IMR-90 (cell line): ENCODE results near the gene LRRC66. TPM values are rescaled to one million over a fixed set of nuclear protein-coding genes. Genes with fewer than 3 reads are reported as not detected.
A peak's percentile ranks its signal among the peaks of the same experiment; 100 is the strongest.

Experiments used
- ATAC-seq: fragments of 200-7000 bp; cut with Tn5 transposase; 2 replicates; pipeline ENCODE4 v1.9.1; 2020; ENCODE audit warnings: low read depth, mild to moderate bottlenecking, moderate library complexity
- BruUV-seq: library from RNA; stranded (reverse); fragments of 400-500 nt; replicated peaks from 2 replicates; lab custom pipeline; 2021; lab: Mats Ljungman, UMichigan
- CTCF ChIA-PET: fragments of 300-600 bp; formaldehyde crosslinking; extraction: SDS; loops from one replicate; lab custom pipeline; 2021; ENCODE audit warnings: antibody characterized with exemption; lab: Yijun Ruan, JAX
- POLR2A ChIA-PET: fragments of 300-600 bp; sonication (Branson Sonifier 250); formaldehyde crosslinking; loops from one replicate; lab custom pipeline; 2022; ENCODE audit warnings: antibody characterized with exemption; ENCODE audit not compliant: unreplicated experiment; lab: Charles Lee
- DNase-seq: peaks from one replicate; pipeline ENCODE4 v3.0.0; 2013
- H2AFZ ChIP-seq: replicated peaks from 2 replicates; pipeline ENCODE3; 2013; ENCODE audit warnings: low read length, mild to moderate bottlenecking; ENCODE audit not compliant: poor library complexity
- H2AK5ac ChIP-seq: 2 replicates; pipeline ENCODE4 v1.6.1; 2013; ENCODE audit warnings: low read depth, low read length, inconsistent platforms
- H2AK9ac ChIP-seq: replicated peaks from 2 replicates; pipeline ENCODE3; 2013; ENCODE audit warnings: mild to moderate bottlenecking, low read depth, low read length, moderate library complexity; ENCODE audit not compliant: poor library complexity
- H2BK120ac ChIP-seq: 2 replicates; pipeline ENCODE4 v1.6.1; 2013; ENCODE audit warnings: low read depth, low read length, inconsistent platforms
- H2BK15ac ChIP-seq: 3 replicates; pipeline ENCODE4 v1.6.1; 2013; ENCODE audit warnings: low read depth, low read length, inconsistent platforms
- H2BK20ac ChIP-seq: 2 replicates; pipeline ENCODE4 v1.6.1; 2013; ENCODE audit warnings: low read depth, mild to moderate bottlenecking, inconsistent platforms, low read length, moderate library complexity
- H2BK5ac ChIP-seq: 2 replicates; pipeline ENCODE4 v1.6.1; 2013; ENCODE audit warnings: mild to moderate bottlenecking, low read depth, low read length, inconsistent platforms; ENCODE audit not compliant: poor library complexity, severe bottlenecking
- H3K14ac ChIP-seq: replicated peaks from 2 replicates; pipeline ENCODE4 v1.6.1; 2013; ENCODE audit warnings: low read depth, low read length, inconsistent platforms
- H3K18ac ChIP-seq: 2 replicates; pipeline ENCODE4 v1.6.1; 2013; ENCODE audit warnings: low read depth, low read length, control low read depth
- H3K23ac ChIP-seq: 2 replicates; pipeline ENCODE4 v1.6.1; 2013; ENCODE audit warnings: low read depth, low read length, inconsistent platforms
- H3K27ac ChIP-seq: 2 replicates; pipeline ENCODE4 v1.5.1; 2013; ENCODE audit warnings: mild to moderate bottlenecking, control low read depth, low read length; ENCODE audit not compliant: insufficient read depth
- H3K27me3 ChIP-seq: 2 replicates; pipeline ENCODE4 v1.6.1; 2013; ENCODE audit warnings: low read length; ENCODE audit not compliant: control insufficient read depth, insufficient read depth
- H3K36me3 ChIP-seq: 2 replicates; pipeline ENCODE4 v1.6.1; 2013; ENCODE audit warnings: low read length, mixed read lengths; ENCODE audit not compliant: control insufficient read depth, insufficient read depth
- H3K4ac ChIP-seq: 2 replicates; pipeline ENCODE4 v1.6.1; 2013; ENCODE audit warnings: low read depth, low read length, inconsistent platforms
- H3K4me1 ChIP-seq: 2 replicates; pipeline ENCODE4 v1.6.1; 2013; ENCODE audit warnings: low read length, mixed read lengths; ENCODE audit not compliant: control insufficient read depth, insufficient read depth
- H3K4me2 ChIP-seq: 2 replicates; pipeline ENCODE4 v1.6.1; 2013; ENCODE audit warnings: low read depth, mild to moderate bottlenecking, control low read depth, low read length, moderate library complexity
- H3K4me3 ChIP-seq: 2 replicates; pipeline ENCODE4 v1.5.1; 2013; ENCODE audit warnings: low read depth, mild to moderate bottlenecking, control low read depth, low read length, moderate library complexity; ENCODE audit not compliant: insufficient read depth
- H3K56ac ChIP-seq: 2 replicates; pipeline ENCODE4 v1.6.1; 2013; ENCODE audit warnings: low read length, inconsistent platforms; ENCODE audit not compliant: insufficient read depth; ENCODE audit errors: extremely low read depth
- H3K79me1 ChIP-seq, 2 experiments: 2 replicates each; pipeline ENCODE4 v1.6.1; 2013; ENCODE audit warnings: low read length in 2 of 2, inconsistent platforms in 1 of 2, low read depth in 1 of 2
- H3K9ac ChIP-seq: 2 replicates; pipeline ENCODE4 v1.6.1; 2013; ENCODE audit warnings: low read depth, low read length, control low read depth
- H3K9me1 ChIP-seq: 2 replicates; pipeline ENCODE4 v1.6.1; 2013; ENCODE audit warnings: low read length, inconsistent platforms; ENCODE audit not compliant: insufficient read depth
- H3K9me3 ChIP-seq: 2 replicates; pipeline ENCODE4 v1.6.1; 2013; ENCODE audit warnings: low read length; ENCODE audit not compliant: control insufficient read depth, insufficient read depth
- H4K20me1 ChIP-seq: 2 replicates; pipeline ENCODE4 v1.6.1; 2013; ENCODE audit warnings: low read length, inconsistent platforms; ENCODE audit not compliant: insufficient read depth
- H4K5ac ChIP-seq: 2 replicates; pipeline ENCODE4 v1.6.1; 2013; ENCODE audit warnings: mild to moderate bottlenecking, low read depth, low read length, control low read depth
- H4K8ac ChIP-seq, 2 experiments: 2 replicates each; pipeline ENCODE4 v1.6.1; 2013; ENCODE audit warnings: low read depth in 2 of 2, low read length in 2 of 2, control low read depth in 1 of 2, inconsistent platforms in 1 of 2
- H4K91ac ChIP-seq: 2 replicates; pipeline ENCODE4 v1.6.1; 2013; ENCODE audit warnings: low read depth, low read length, inconsistent platforms; ENCODE audit not compliant: insufficient read depth
- FOS ChIP-seq: fragments of 150-350 bp; IDR thresholded peaks from 2 replicates; pipeline ENCODE4 v1.6.1; 2016; ENCODE audit warnings: low read depth, low read length
- NFE2L2 ChIP-seq: fragments of 150-350 bp; IDR thresholded peaks from 2 replicates; pipeline ENCODE4 v1.6.1; 2016; ENCODE audit warnings: low read depth, mild to moderate bottlenecking, low read length
- RAD21 ChIP-seq: IDR thresholded peaks from 2 replicates; pipeline ENCODE4 v1.6.1; 2012; ENCODE audit warnings: low read length, improper control_type of control experiment
- WGBS, 2 experiments: methylation state at CpG; one replicate each; pipeline versions ENCODE4 v1.1.5 to v1.1.7; 2013; ENCODE audit warnings: missing lambda C conversion rate in 2 of 2; ENCODE audit not compliant: insufficient read length in 1 of 2; ENCODE audit errors: extremely low coverage in 2 of 2; 5-methylcytosine and 5-hydroxymethylcytosine counted together
- dilution Hi-C: fragments of 300-500 bp; cut with HindIII; formaldehyde crosslinking; loops from one replicate; pipeline ENCODE4 v1.14.3; 2018; ENCODE audit warnings: low sequenced_read_pairs; ENCODE audit not compliant: unreplicated experiment
- in situ Hi-C: fragments of 300-500 bp; cut with MboI; formaldehyde crosslinking; loops from 3 replicates; pipeline ENCODE4 v1.14.3; 2019; ENCODE audit warnings: low sequenced_read_pairs, inconsistent platforms, mixed read lengths
- intact Hi-C: fragments of 100-400 bp; cut with micrococcal nuclease; formaldehyde crosslinking; loops from 2 replicates; pipeline ENCODE4 v1.10.0; 2022
- polyA plus RNA-seq, 3 experiments: library from polyadenylated mRNA; depleted of rRNA; stranded (reverse); fragments of >200 nt; gene quantifications; 2 replicates each; pipeline ENCODE4 v1.2.3, GENCODE V29; 2012; ENCODE audit warnings: low replicate concordance in 1 of 3
- total RNA-seq: library from RNA; depleted of rRNA; stranded (reverse); fragments of >200 nt; gene quantifications from 2 replicates; pipeline ENCODE4 v1.2.3, GENCODE V29; 2012

Gene LRRC66
- total and polyA plus RNA-seq, 2 of the 4 experiments (the other 2 are of a cell fraction), result 0.09 to 0.18 TPM

- no peak overlapping the region for H2AFZ ChIP-seq
- BruUV-seq, result no TSS peak
- no peak overlapping the region for H3K4me2 ChIP-seq
- H2AK5ac ChIP-seq, result no peak overlapping the region
- CTCF ChIA-PET, result no interaction called here
- no peak overlapping the region for H3K4ac ChIP-seq
- no peak overlapping the region for H2AK9ac ChIP-seq
- dilution Hi-C loops (no loop called here), in situ Hi-C loops (no loop called here), intact Hi-C loops (no loop called here)
- H4K5ac ChIP-seq, result no peak overlapping the region
- no peak overlapping the region for H3K9ac ChIP-seq
- TF ChIP-seq RAD21 (no peak), FOS (peak; percentile 71), NFE2L2 (peak; percentile 48; the same call in 1 of the 2 replicates)
- no peak overlapping the region for H3K4me3 ChIP-seq
- 0 out of 2 replicates have a peak, but pooled peaks cover 1% of the 10 kb centered on the region for H3K4me1 ChIP-seq
- no peaks in the 10 kb centered on the region for H3K9me3 ChIP-seq
- H2BK120ac ChIP-seq, result no peak overlapping the region
- peaks cover 24% of the 10 kb centered on the region for H3K36me3 ChIP-seq
- POLR2A ChIA-PET, result interaction anchor here (0.6 kb wide), 1 partner anchor 563 kb away, joined by 3 read pairs; no protein-coding TSS in a partner anchor
- peak overlapping the region; percentile 25 for H2BK5ac ChIP-seq
- H2BK15ac ChIP-seq, result no peak overlapping the region
- no peak overlapping the region for H3K18ac ChIP-seq
- no CpG with 5 or more reads among the region's 1 CpG for WGBS, 2 experiments
- H2BK20ac ChIP-seq, result no peak overlapping the region
- H3K14ac ChIP-seq, result no peak overlapping the region
- no peaks in the 10 kb centered on the region for H3K9me1 ChIP-seq
- H3K27ac ChIP-seq, result no peak overlapping the region
- H3K79me1 ChIP-seq, result peaks cover 12 to 29% of the 10 kb centered on the region in 2 experiments
- no peaks in the 10 kb centered on the region for H4K20me1 ChIP-seq
- DNase-seq (peak; percentile 79), ATAC-seq (peak; percentile 94)
- H4K8ac ChIP-seq, result no peak overlapping the region
- no peak overlapping the region for H3K23ac ChIP-seq
- H3K27me3 ChIP-seq, result no peaks in the 10 kb centered on the region
- no peak overlapping the region for H4K91ac ChIP-seq
- no peak overlapping the region for H3K56ac ChIP-seq
Measured at GRCh38 chr4:52028970-52029369, 8.8 kb upstream of the LRRC66 start.
